ENCODE measurements around the gene PDE4DIP.
"Not testable (repeated sequence)": the region's sequence is repeated elsewhere in the genome, so short reads cannot be mapped to it uniquely, and the experiment has no call there.

The PDE4DIP gene

GRCh38 chr1:148918836-148919447 is 74.7 kb downstream of the PDE4DIP start:
- DNase-seq (ENCODE audit: low read depth in 3 of 3): not testable (repeated sequence)

GRCh38 chr1:148921047-148921446 is 76.8 kb downstream of the PDE4DIP start:
- DNase-seq (ENCODE audit: low read depth in 3 of 3): not testable (repeated sequence)

GRCh38 chr1:148923798-148924197 is 79.6 kb downstream of the PDE4DIP start:
- not testable (repeated sequence) for DNase-seq (ENCODE audit: low read depth in 3 of 3)

GRCh38 chr1:148927645-148928044 is 83.4 kb downstream of the PDE4DIP start:
- not testable (repeated sequence) for DNase-seq (ENCODE audit: low read depth in 3 of 3)

- DNase-seq (ENCODE audit: low read depth in 3 of 3): not testable (repeated sequence)
Observed at GRCh38 chr1:148929253-148929652, 85.0 kb downstream of the PDE4DIP start.

- not testable (repeated sequence) for DNase-seq (ENCODE audit: low read depth in 3 of 3)
Observed at GRCh38 chr1:148935381-148936002, 91.3 kb downstream of the PDE4DIP start.

GRCh38 chr1:148942906-148943305 is 98.7 kb downstream of the PDE4DIP start:
- not testable (repeated sequence) for DNase-seq (ENCODE audit: low read depth in 3 of 3)

GRCh38 chr1:148945130-148945529 is 100.9 kb downstream of the PDE4DIP start:
- not testable (repeated sequence) for DNase-seq (ENCODE audit: low read depth in 3 of 3)

GRCh38 chr1:148948768-148949167 is 104.5 kb downstream of the PDE4DIP start:
- not testable (repeated sequence) for DNase-seq (ENCODE audit: low read depth in 3 of 3)

- peak; percentile 25 to 70 (median 40) for DNase-seq (ENCODE audit: low read depth in 3 of 3)
Observed at GRCh38 chr1:148951336-148952227, 107.4 kb downstream of the PDE4DIP start.

GRCh38 chr1:148952253-148952937 is 108.2 kb downstream of the PDE4DIP start:
- DNase-seq (ENCODE audit: low read depth in 3 of 3): peak; percentile 38 to 68 (median 44)

GRCh38 chr1:148952938-148953616 is 108.8 kb downstream of the PDE4DIP start:
- DNase-seq (ENCODE audit: low read depth in 3 of 3): not testable (repeated sequence)

- not testable (repeated sequence) for DNase-seq (ENCODE audit: low read depth in 3 of 3)
Observed at GRCh38 chr1:148953730-148954129, 109.5 kb downstream of the PDE4DIP start.

GRCh38 chr1:148958343-148958742 is 114.1 kb downstream of the PDE4DIP start:
- not testable (repeated sequence) for DNase-seq (ENCODE audit: low read depth in 3 of 3)

- not testable (repeated sequence) for DNase-seq (ENCODE audit: low read depth in 3 of 3)
Observed at GRCh38 chr1:148960212-148961000, 116.2 kb downstream of the PDE4DIP start.

- DNase-seq (ENCODE audit: low read depth in 3 of 3): not testable (repeated sequence)
Observed at GRCh38 chr1:148962127-148962857, 118.1 kb downstream of the PDE4DIP start.

- not testable (repeated sequence) for DNase-seq (ENCODE audit: low read depth in 3 of 3)
Observed at GRCh38 chr1:148966084-148966483, 121.9 kb downstream of the PDE4DIP start.

- DNase-seq (ENCODE audit: low read depth in 3 of 3): not testable (repeated sequence)
Observed at GRCh38 chr1:148967580-148967979, 123.4 kb downstream of the PDE4DIP start.

- not testable (repeated sequence) for DNase-seq (ENCODE audit: low read depth in 3 of 3)
Observed at GRCh38 chr1:148968682-148969081, 124.5 kb downstream of the PDE4DIP start.
